OCI-LY3 (cell line): ENCODE measurements around the gene CARD9.

Experiments used
- H2AFZ ChIP-seq: fragments of 200-600, 300-600 bp; shearing (Covaris generic); 2 replicates; pipeline ENCODE4 v1.6.0; 2014; ENCODE audit warnings: antibody characterized with exemption, low read depth, low read length
- H3K27ac ChIP-seq: fragments of 200-600, 300-600 bp; sonication (generic); 2 replicates; pipeline ENCODE4 v1.5.1; 2014; ENCODE audit warnings: mild to moderate bottlenecking, low read length, moderate library complexity, mixed read lengths
- H3K27me3 ChIP-seq: fragments of 200-600, 300-600 bp; sonication (generic); 2 replicates; pipeline ENCODE4 v1.6.1; 2014; ENCODE audit warnings: low read depth, low read length, mixed read lengths
- H3K36me3 ChIP-seq: fragments of 200-600, 300-600 bp; sonication (generic); replicated peaks from 2 replicates; pipeline ENCODE3; 2014; ENCODE audit warnings: low read depth, low read length, mixed read lengths
- H3K4me1 ChIP-seq: fragments of 300-600, 200-600 bp; sonication (generic); 2 replicates; pipeline ENCODE4 v1.6.1; 2014; ENCODE audit warnings: low read length, mixed read lengths
- H3K4me2 ChIP-seq: fragments of 200-600, 300-600 bp; sonication (generic); 2 replicates; pipeline ENCODE4 v1.6.1; 2014; ENCODE audit warnings: low read length, mixed read lengths
- H3K4me3 ChIP-seq: fragments of 300-600, 200-600 bp; sonication (generic); 2 replicates; pipeline ENCODE4 v1.5.1; 2014; ENCODE audit warnings: antibody characterized with exemption, mild to moderate bottlenecking, low read length, moderate library complexity
- H3K79me2 ChIP-seq: fragments of 300-600, 200-600 bp; shearing (Covaris generic); 2 replicates; pipeline ENCODE4 v1.6.1; 2014; ENCODE audit warnings: mild to moderate bottlenecking, low read length, mixed read lengths
- H3K9ac ChIP-seq: fragments of 300-600, 200-600 bp; shearing (Covaris generic); 2 replicates; pipeline ENCODE4 v1.6.0; 2014; ENCODE audit warnings: mild to moderate bottlenecking, low read length, moderate library complexity
- H3K9me3 ChIP-seq: fragments of 200-600, 300-600 bp; shearing (Covaris generic); 2 replicates; pipeline ENCODE4 v1.6.1; 2014; ENCODE audit warnings: low read length, mixed read lengths; ENCODE audit not compliant: insufficient read depth
- H4K20me1 ChIP-seq: fragments of 200-600, 300-600 bp; sonication (generic); 2 replicates; pipeline ENCODE4 v1.6.1; 2016; ENCODE audit warnings: low read length, mixed read lengths; ENCODE audit not compliant: insufficient read depth
- CTCF ChIP-seq: fragments of 200-600, 300-600 bp; sonication (generic); IDR thresholded peaks from 2 replicates; pipeline ENCODE4 v1.5.1; 2014; ENCODE audit warnings: antibody characterized with exemption, low read length, low read depth
- EZH2phosphoT487 ChIP-seq: fragments of 200-600 bp; shearing (Covaris generic); IDR thresholded peaks from 2 replicates; pipeline ENCODE4 v1.6.1; 2018; ENCODE audit warnings: antibody characterized with exemption, mixed run types, low read depth

Gene CARD9

GRCh38 chr9:136379401-136379800, 5.9 kb upstream of the CARD9 start:
- Histone ChIP-seq H3K4me2 (no peak overlapping the region), H3K79me2 (no peaks in the 10 kb centered on the region), H3K4me1 (no peaks in the 10 kb centered on the region), H2AFZ (no peak overlapping the region), H4K20me1 (no peaks in the 10 kb centered on the region), H3K27ac (no peak overlapping the region), H3K4me3 (no peak overlapping the region), H3K27me3 (no peaks in the 10 kb centered on the region), H3K9ac (no peak overlapping the region), H3K36me3 (peaks cover 20% of the 10 kb centered on the region), H3K9me3 (no peaks in the 10 kb centered on the region)
- TF ChIP-seq EZH2phosphoT487 (no peak), CTCF (no peak)

- H3K4me3 ChIP-seq = no peak overlapping the region
- H3K9ac ChIP-seq = no peak overlapping the region
- H2AFZ ChIP-seq = no peak overlapping the region
- TF ChIP-seq EZH2phosphoT487 = no peak
- no peak for TF ChIP-seq CTCF
- peaks cover 16% of the 10 kb centered on the region for H3K36me3 ChIP-seq
- H3K27me3 ChIP-seq = no peaks in the 10 kb centered on the region
- H3K9me3 ChIP-seq = no peaks in the 10 kb centered on the region
- H3K27ac ChIP-seq = no peak overlapping the region
- no peaks in the 10 kb centered on the region for H3K4me1 ChIP-seq
- H3K4me2 ChIP-seq = no peak overlapping the region
- no peaks in the 10 kb centered on the region for H3K79me2 ChIP-seq
- no peaks in the 10 kb centered on the region for H4K20me1 ChIP-seq
Measured at GRCh38 chr9:136379003-136379287, 5.5 kb upstream of the CARD9 start.

GRCh38 chr9:136378170-136379002, 4.9 kb upstream of the CARD9 start:
- H3K36me3 ChIP-seq = peaks cover 15% of the 10 kb centered on the region

More at GRCh38 chr9:136378170-136379002, 4.9 kb upstream of the CARD9 start:
- no peak for TF ChIP-seq EZH2phosphoT487
- no peak for TF ChIP-seq CTCF
- no peak overlapping the region for H3K4me3 ChIP-seq
- H3K4me2 ChIP-seq = no peak overlapping the region
- H3K4me1 ChIP-seq = no peaks in the 10 kb centered on the region
- H4K20me1 ChIP-seq = 0 out of 2 replicates have a peak, but pooled peaks cover 4% of the 10 kb centered on the region
- H3K27me3 ChIP-seq = no peaks in the 10 kb centered on the region
- no peak overlapping the region for H3K9ac ChIP-seq
- H2AFZ ChIP-seq = no peak overlapping the region
- H3K79me2 ChIP-seq = no peaks in the 10 kb centered on the region
- no peak overlapping the region for H3K27ac ChIP-seq
- H3K9me3 ChIP-seq = no peaks in the 10 kb centered on the region
